Upper lobe of left lung (tissue), 6 donors: Measurements from ENCODE around the gene C10orf120. TPM values are rescaled to one million over a fixed set of nuclear protein-coding genes. Genes with fewer than 3 reads are reported as not detected.
A peak's percentile ranks its signal among the peaks of the same experiment; 100 is the strongest.

Experiments used
- ATAC-seq, 2 donors: fragments of 200-7000 bp; cut with Tn5 transposase; one replicate each; pipeline ENCODE4 v1.9.1; 2022; ENCODE audit warnings: mild to moderate bottlenecking in 2 of 2, moderate library complexity in 2 of 2; ENCODE audit not compliant: low FRiP score in 2 of 2
- DNase-seq, 2 donors: peaks; one replicate each; pipeline ENCODE4 v3.0.0-alpha.2; 2019 to 2020
- H3K27ac ChIP-seq, 4 donors: fragments of 200-600 bp; sonication (generic); one replicate each; pipeline ENCODE4 v1.5.1; 2016 to 2019
- H3K27me3 ChIP-seq, 4 donors: fragments of 200-600 bp; sonication (generic); one replicate each; pipeline ENCODE4 v1.5.1; 2017 to 2019
- H3K36me3 ChIP-seq, 4 donors: fragments of 200-600 bp; sonication (generic); one replicate each; pipeline ENCODE4 v1.5.1; 2016 to 2019
- H3K4me1 ChIP-seq, 4 donors: fragments of 200-600 bp; sonication (generic); one replicate each; pipeline ENCODE4 v1.5.1; 2018 to 2019
- H3K4me3 ChIP-seq, 4 donors: fragments of 200-600 bp; sonication (generic); one replicate each; pipeline ENCODE4 v1.5.1; 2017 to 2019; ENCODE audit warnings: mild to moderate bottlenecking in 2 of 4, moderate library complexity in 1 of 4
- H3K9me3 ChIP-seq, 4 donors: fragments of 200-600 bp; sonication (generic); one replicate each; pipeline ENCODE4 v1.5.1; 2018 to 2019
- EP300 ChIP-seq, 4 donors: sonication (generic); formaldehyde crosslinking; IDR thresholded peaks; one replicate each; pipeline ENCODE4 v1.5.1; 2017; ENCODE audit warnings: antibody characterized with exemption in 4 of 4, control low read depth in 2 of 4
- POLR2A ChIP-seq, 4 donors: fragments of 450-650 bp; IDR thresholded peaks; one replicate each; pipeline ENCODE4 v1.5.1; 2016 to 2017; ENCODE audit warnings: antibody characterized with exemption in 4 of 4, mild to moderate bottlenecking in 2 of 4
- POLR2AphosphoS5 ChIP-seq, 2 donors: sonication (generic); formaldehyde crosslinking; IDR thresholded peaks; one replicate each; pipeline ENCODE4 v1.5.1; 2017; ENCODE audit warnings: antibody characterized with exemption in 2 of 2
- WGBS, 2 donors: methylation state at CpG; one replicate each; pipeline ENCODE4 v1.1.5; 2017 to 2018; 5-methylcytosine and 5-hydroxymethylcytosine counted together
- total RNA-seq, 6 donors: library from RNA; depleted of rRNA in 4 of 6; stranded (reverse); fragments of >200 nt in 4 of 6; gene quantifications; one replicate each; pipeline versions ENCODE4 v1.1.0 to v1.2.1, GENCODE V29; 2016 to 2021
- TF ChIP-seq, protein P1 (sequence below), 6 experiments: fragments of 450-650 bp in 4 of 6; fragments of 200-600 bp in 2 of 6; sonication (generic) in 2 of 6; IDR thresholded peaks; one replicate each; pipeline ENCODE4 v1.5.1; 2016 to 2019; ENCODE audit warnings: antibody characterized with exemption in 6 of 6
- donor health status: DM: no; HTN: no; CAD: no; lungs with moderate emphysema.
- donor health status: DM: no; HTN: yes; CAD: no; lungs with severe emphysema.

C10orf120 gene
- total RNA-seq, 6 donors from 2014 or later, result not detected

DNA sequence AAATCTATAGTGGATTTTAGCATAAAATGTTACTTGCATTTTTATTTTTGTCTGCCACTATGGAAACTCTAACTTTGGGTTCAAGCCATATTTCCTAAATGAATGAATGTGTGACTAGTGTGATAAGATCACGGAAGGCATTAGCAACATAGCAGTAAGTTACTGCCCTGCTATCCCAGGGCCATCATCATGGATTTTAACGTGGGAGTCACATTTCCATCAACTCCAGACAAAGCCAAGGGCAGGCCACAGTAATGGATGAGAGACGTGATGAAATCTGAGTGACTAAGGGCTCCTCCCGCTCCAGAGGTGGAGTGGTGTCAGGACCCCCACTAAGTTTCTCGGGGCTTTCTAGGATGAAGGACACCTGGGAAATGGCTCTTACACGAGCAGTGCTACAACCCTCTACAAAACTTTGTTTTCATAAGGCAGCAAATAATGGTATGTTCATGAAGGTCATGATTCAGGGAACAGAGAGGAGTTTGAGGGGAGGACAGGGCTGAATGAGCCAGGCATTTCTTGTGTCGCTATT, 34.3 kb downstream of the C10orf120 start:
- DNase-seq (no peak), ATAC-seq (no peak)
- Histone ChIP-seq H3K36me3 (no peaks in the 10 kb centered on the region), H3K4me3 (no peak overlapping the region), H3K4me1 (peaks cover 0 to 2% (median 0%) of the 10 kb centered on the region in 4 donors), H3K27ac (no peak overlapping the region), H3K27me3 (no peaks in the 10 kb centered on the region), H3K9me3 (no peaks in the 10 kb centered on the region)
- no peak for TF ChIP-seq POLR2A (IDR thresholded peaks at IDR 0.05)
- no peak for TF ChIP-seq EP300 (IDR thresholded peaks at IDR 0.05)
- TF ChIP-seq, protein P1, sequence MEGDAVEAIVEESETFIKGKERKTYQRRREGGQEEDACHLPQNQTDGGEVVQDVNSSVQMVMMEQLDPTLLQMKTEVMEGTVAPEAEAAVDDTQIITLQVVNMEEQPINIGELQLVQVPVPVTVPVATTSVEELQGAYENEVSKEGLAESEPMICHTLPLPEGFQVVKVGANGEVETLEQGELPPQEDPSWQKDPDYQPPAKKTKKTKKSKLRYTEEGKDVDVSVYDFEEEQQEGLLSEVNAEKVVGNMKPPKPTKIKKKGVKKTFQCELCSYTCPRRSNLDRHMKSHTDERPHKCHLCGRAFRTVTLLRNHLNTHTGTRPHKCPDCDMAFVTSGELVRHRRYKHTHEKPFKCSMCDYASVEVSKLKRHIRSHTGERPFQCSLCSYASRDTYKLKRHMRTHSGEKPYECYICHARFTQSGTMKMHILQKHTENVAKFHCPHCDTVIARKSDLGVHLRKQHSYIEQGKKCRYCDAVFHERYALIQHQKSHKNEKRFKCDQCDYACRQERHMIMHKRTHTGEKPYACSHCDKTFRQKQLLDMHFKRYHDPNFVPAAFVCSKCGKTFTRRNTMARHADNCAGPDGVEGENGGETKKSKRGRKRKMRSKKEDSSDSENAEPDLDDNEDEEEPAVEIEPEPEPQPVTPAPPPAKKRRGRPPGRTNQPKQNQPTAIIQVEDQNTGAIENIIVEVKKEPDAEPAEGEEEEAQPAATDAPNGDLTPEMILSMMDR (IDR thresholded peaks at IDR 0.05), result no peak
- TF ChIP-seq POLR2AphosphoS5 (IDR thresholded peaks at IDR 0.05), result no peak
- WGBS, 2 donors, result 78 to 86% methylated on average over 7 of the region's 7 CpGs

DNA sequence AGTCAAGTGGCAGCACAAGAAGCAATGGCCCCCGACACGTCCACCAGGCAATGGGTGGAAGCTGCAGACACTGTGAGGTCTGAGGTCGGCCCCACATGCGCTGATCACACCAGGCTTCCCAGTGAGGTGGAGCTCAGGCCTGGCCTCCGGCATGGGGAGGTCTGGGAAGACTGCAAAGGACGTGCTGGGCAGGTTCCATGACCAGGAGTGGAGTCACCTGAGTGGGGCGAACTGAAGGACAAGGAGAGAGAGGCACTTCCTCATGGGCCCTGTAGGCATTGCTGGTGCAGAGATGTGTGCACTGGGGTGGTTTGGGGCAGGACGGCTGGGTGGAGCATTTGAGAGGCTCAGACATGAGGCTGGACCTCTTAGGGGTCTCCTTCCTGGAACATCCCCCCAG, 35.1 kb downstream of the C10orf120 start:
- WGBS, 2 donors, result 67 to 79% methylated on average over 4 to 8 of the region's 8 CpGs
- ATAC-seq, result peak in 1 of 2 donors; percentile 19
- H3K27ac ChIP-seq, result no peak overlapping the region
- H3K9me3 ChIP-seq, result no peaks in the 10 kb centered on the region
- no peak overlapping the region for H3K4me3 ChIP-seq
- no peaks in the 10 kb centered on the region for H3K27me3 ChIP-seq
- DNase-seq, result peak in 1 of 2 donors; percentile 36
- no peaks in the 10 kb centered on the region for H3K36me3 ChIP-seq
- TF ChIP-seq, protein P1 (IDR thresholded peaks at IDR 0.05), result no peak
- TF ChIP-seq POLR2A (IDR thresholded peaks at IDR 0.05), result no peak
- no peak for TF ChIP-seq EP300 (IDR thresholded peaks at IDR 0.05)
- TF ChIP-seq POLR2AphosphoS5 (IDR thresholded peaks at IDR 0.05), result no peak
- H3K4me1 ChIP-seq, result no peaks in the 10 kb centered on the region

DNA sequence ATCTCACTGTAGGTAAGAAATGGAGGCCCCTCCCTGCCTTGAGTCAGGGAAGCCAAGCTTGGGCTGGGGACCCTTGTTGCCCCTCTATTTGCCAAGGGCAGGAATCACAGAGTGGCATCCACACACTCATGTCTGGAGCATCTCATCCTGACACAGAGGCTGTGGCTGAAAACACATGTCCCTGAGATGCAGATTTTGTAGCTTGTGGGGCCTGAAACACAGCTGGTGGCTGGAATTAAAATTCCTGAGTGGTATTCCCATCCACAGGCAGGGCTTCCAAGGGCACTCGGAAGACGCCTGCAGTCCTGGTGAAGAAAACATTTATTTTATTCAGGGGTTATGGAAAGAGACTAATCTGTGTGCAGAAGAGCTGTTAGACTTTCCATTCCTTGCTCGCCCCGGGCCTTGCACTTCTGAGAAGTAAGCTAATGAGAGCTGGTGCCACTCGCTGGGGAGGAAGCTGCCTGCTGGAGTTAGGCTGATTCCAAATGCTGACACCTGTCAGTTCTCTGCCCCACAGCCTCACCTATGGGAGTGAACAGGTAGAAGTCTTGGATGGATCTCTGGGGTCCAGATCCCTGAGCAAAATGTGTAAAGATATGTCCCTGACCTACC, 36.0 kb downstream of the C10orf120 start:
- no peaks in the 10 kb centered on the region for H3K4me1 ChIP-seq
- no peaks in the 10 kb centered on the region for H3K27me3 ChIP-seq
- no peak overlapping the region for H3K27ac ChIP-seq
- no peak for DNase-seq
- ATAC-seq, result no peak
- H3K4me3 ChIP-seq, result no peak overlapping the region
- WGBS, 2 donors, result 89% methylated on average over 5 of the region's 5 CpGs
- no peaks in the 10 kb centered on the region for H3K9me3 ChIP-seq
- no peak for TF ChIP-seq POLR2AphosphoS5 (IDR thresholded peaks at IDR 0.05)
- TF ChIP-seq, protein P1 (IDR thresholded peaks at IDR 0.05), result no peak
- TF ChIP-seq EP300 (IDR thresholded peaks at IDR 0.05), result no peak
- TF ChIP-seq POLR2A (IDR thresholded peaks at IDR 0.05), result no peak
- no peaks in the 10 kb centered on the region for H3K36me3 ChIP-seq

DNA sequence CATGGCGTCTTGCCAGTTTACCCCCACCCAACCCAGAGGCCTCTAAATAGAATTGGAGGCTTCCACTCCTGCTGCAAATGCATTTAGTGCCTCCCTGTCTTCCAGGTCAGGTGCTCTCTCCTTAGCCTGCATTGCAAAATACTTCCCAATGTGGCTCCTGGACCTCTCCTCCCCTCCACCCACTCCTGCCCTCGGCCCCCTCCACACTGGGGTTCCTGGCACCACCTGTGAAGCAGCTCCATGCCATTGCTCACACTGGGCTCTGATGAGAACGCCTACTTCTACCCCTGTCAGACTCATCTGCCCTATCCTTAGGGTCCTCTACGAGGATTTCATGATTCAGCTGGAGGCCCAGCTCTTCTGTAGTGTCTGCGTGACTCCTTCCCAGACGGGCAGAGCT, 37.4 kb downstream of the C10orf120 start:
- TF ChIP-seq POLR2AphosphoS5 (IDR thresholded peaks at IDR 0.05) (no peak), POLR2A (IDR thresholded peaks at IDR 0.05) (no peak), EP300 (IDR thresholded peaks at IDR 0.05) (no peak)
- TF ChIP-seq, protein P1 (IDR thresholded peaks at IDR 0.05), result no peak
- Histone ChIP-seq H3K27me3 (no peaks in the 10 kb centered on the region), H3K27ac (no peak overlapping the region), H3K9me3 (no peaks in the 10 kb centered on the region), H3K36me3 (no peaks in the 10 kb centered on the region), H3K4me3 (no peak overlapping the region), H3K4me1 (peaks cover 0 to 6% (median under 1%) of the 10 kb centered on the region in 4 donors)
- WGBS, 2 donors, result 71 to 75% methylated on average over 6 of the region's 6 CpGs
- DNase-seq (no peak), ATAC-seq (no peak)

DNA sequence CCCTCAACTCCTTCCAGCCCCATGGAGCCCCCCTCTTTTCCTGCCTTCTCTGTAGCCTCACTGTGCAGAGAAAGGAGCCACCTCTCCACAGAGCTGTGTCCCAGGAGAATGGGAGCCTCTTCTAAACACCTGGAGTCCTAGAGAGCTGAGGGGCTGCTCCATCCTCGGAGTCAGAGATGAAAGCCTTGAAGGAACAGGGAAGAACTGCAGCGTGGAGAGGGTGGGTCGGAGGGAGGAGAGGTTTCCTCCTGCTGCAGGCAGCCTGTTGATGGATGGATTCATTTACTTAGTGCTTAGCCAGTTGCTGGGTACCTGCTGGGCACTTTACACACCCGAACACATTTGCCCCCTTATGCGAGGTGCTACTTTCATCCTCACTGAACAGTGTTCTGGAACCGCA, 39.0 kb downstream of the C10orf120 start:
- ATAC-seq (no peak), DNase-seq (no peak)
- Histone ChIP-seq H3K36me3 (no peaks in the 10 kb centered on the region), H3K9me3 (no peaks in the 10 kb centered on the region), H3K4me3 (no peak overlapping the region), H3K27me3 (no peaks in the 10 kb centered on the region), H3K4me1 (peaks cover 0 to 17% (median 7%) of the 10 kb centered on the region in 4 donors), H3K27ac (no peak overlapping the region)
- WGBS, 2 donors, result 80 to 88% methylated on average over 6 of the region's 6 CpGs
- TF ChIP-seq POLR2AphosphoS5 (IDR thresholded peaks at IDR 0.05) (no peak), EP300 (IDR thresholded peaks at IDR 0.05) (no peak), POLR2A (IDR thresholded peaks at IDR 0.05) (no peak)
- TF ChIP-seq, protein P1 (IDR thresholded peaks at IDR 0.05), result no peak
